Measurements from ENCODE around the gene CFAP107.

The CFAP107 gene

DNA sequence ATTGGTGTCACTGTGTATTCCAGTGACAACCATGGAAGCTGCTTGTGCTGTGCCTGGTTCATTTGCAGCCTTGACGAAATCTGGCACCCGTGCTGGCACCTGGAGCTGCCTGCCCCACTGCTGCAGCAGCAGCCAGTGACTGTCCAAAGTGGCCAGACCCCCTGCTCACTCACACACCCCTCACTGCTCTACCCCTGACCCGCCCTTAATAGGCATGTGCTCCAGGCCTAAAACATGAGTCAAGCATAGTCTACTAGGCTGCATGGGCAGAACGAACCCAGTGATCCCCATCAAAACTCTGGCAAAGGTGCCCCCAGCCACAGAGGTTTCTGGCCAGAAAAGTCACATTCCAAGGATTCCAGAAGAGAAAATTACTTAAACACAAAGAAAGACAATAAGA, 52.9 kb downstream of the CFAP107 start:
- TF ChIP-seq TAF1 (IDR thresholded peaks at IDR 0.05; ENCODE audit: borderline replicate concordance, insufficient read depth, low read length) (no peak), POLR2AphosphoS5 (IDR thresholded peaks at IDR 0.05; ENCODE audit: low read depth, low read length) (no peak), SIN3A (IDR thresholded peaks at IDR 0.05; ENCODE audit: borderline replicate concordance, insufficient read depth, low read length) (no peak), FOXP2 (optimal IDR thresholded peaks at IDR 0.05; ENCODE audit: borderline replicate concordance, extremely low read depth, extremely low read length, insufficient read depth) (no peak)
- TF ChIP-seq, protein P1, sequence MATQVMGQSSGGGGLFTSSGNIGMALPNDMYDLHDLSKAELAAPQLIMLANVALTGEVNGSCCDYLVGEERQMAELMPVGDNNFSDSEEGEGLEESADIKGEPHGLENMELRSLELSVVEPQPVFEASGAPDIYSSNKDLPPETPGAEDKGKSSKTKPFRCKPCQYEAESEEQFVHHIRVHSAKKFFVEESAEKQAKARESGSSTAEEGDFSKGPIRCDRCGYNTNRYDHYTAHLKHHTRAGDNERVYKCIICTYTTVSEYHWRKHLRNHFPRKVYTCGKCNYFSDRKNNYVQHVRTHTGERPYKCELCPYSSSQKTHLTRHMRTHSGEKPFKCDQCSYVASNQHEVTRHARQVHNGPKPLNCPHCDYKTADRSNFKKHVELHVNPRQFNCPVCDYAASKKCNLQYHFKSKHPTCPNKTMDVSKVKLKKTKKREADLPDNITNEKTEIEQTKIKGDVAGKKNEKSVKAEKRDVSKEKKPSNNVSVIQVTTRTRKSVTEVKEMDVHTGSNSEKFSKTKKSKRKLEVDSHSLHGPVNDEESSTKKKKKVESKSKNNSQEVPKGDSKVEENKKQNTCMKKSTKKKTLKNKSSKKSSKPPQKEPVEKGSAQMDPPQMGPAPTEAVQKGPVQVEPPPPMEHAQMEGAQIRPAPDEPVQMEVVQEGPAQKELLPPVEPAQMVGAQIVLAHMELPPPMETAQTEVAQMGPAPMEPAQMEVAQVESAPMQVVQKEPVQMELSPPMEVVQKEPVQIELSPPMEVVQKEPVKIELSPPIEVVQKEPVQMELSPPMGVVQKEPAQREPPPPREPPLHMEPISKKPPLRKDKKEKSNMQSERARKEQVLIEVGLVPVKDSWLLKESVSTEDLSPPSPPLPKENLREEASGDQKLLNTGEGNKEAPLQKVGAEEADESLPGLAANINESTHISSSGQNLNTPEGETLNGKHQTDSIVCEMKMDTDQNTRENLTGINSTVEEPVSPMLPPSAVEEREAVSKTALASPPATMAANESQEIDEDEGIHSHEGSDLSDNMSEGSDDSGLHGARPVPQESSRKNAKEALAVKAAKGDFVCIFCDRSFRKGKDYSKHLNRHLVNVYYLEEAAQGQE (IDR thresholded peaks at IDR 0.05; ENCODE audit: insufficient read depth in 1 of 2, low read depth in 2 of 2, low read length in 2 of 2), result no peak

DNA sequence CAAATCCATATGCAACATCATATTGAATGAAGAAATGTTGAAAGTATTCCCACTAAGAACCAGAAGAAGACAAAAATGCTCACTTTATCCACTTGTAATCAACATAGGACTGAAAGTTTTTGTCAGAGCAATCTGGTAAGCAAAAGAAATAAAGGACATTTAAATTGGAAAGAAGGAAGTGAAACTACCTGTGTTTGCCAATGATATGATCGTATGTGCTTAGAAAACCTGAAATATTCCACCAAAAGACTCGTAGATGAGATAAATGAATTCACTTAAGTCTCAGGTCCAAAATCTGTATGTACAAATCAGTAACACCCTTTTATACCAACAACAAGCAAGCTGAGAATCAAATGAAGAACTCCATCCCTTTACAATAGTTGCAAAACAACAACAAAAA, 53.7 kb downstream of the CFAP107 start:
- TF ChIP-seq TAF1 (IDR thresholded peaks at IDR 0.05; ENCODE audit: borderline replicate concordance, insufficient read depth, low read length) (no peak), SIN3A (IDR thresholded peaks at IDR 0.05; ENCODE audit: borderline replicate concordance, insufficient read depth, low read length) (no peak), POLR2AphosphoS5 (IDR thresholded peaks at IDR 0.05; ENCODE audit: low read depth, low read length) (no peak), FOXP2 (optimal IDR thresholded peaks at IDR 0.05; ENCODE audit: borderline replicate concordance, extremely low read depth, extremely low read length, insufficient read depth) (no peak)
- TF ChIP-seq, protein P1 (IDR thresholded peaks at IDR 0.05; ENCODE audit: insufficient read depth in 1 of 2, low read depth in 2 of 2, low read length in 2 of 2), result no peak

DNA sequence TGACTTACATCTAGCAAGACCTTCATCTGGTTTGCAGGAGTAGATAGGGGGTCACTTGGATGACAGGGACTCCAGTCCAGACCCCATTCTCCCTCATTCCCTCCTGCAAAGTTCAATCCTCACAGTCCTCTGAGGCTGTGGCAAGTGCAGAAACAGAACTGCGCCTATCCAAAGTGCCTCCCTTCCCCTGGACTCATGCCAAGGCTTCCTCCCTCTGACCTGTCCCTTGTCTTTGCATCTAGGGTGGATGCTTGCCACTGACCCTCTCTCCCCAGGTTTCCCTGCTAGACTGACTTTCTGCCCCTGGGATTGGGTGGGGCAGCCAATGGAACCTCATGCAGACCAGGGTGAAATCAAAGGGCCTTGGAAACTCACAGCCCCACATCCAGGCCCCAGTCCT, 63.9 kb downstream of the CFAP107 start:
- TF ChIP-seq FOXP2 (optimal IDR thresholded peaks at IDR 0.05; ENCODE audit: borderline replicate concordance, extremely low read depth, extremely low read length, insufficient read depth) (no peak), TAF1 (IDR thresholded peaks at IDR 0.05; ENCODE audit: borderline replicate concordance, insufficient read depth, low read length) (no peak), POLR2AphosphoS5 (IDR thresholded peaks at IDR 0.05; ENCODE audit: low read depth, low read length) (no peak), SIN3A (IDR thresholded peaks at IDR 0.05; ENCODE audit: borderline replicate concordance, insufficient read depth, low read length) (no peak)
- TF ChIP-seq, protein P1 (IDR thresholded peaks at IDR 0.05; ENCODE audit: insufficient read depth in 1 of 2, low read depth in 2 of 2, low read length in 2 of 2), result no peak

DNA sequence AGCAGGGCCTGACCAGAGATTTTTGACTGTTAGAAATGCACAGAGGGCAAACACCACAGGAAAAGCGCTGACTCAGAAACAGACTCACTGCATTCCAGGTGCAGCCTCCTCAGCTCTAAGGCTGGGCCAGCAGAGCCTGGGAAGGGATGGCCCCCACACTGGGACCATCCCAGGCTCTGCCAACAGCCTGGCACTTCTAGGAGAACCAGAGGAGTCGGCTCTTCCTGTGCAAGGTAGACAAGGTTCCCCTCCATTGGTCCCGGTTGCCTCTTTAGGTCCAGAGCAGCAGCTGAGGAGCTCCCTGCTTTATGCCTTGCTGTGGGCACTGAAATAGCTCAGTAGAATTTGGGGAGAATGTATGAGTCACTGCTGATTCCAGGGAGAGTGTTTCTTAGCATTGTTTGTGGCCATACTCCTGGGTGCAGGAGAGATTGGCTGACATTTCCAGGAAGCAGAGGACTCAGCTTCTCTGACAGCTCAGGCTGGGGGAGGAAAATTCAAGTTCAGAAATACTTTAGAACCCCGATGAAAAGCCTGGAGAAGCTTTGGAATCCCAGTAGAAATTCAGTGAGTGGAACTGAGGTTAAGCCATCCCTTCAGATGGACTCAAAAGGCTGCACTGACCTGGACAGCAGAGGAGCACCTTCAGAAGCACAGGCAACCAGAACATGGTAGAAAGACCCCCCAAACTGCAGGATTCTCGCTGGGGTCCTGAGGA, 64.8 kb downstream of the CFAP107 start:
- TF ChIP-seq, protein P1 (IDR thresholded peaks at IDR 0.05; ENCODE audit: insufficient read depth in 1 of 2, low read depth in 2 of 2, low read length in 2 of 2), result no peak
- TF ChIP-seq POLR2AphosphoS5 (IDR thresholded peaks at IDR 0.05; ENCODE audit: low read depth, low read length) (no peak), TAF1 (IDR thresholded peaks at IDR 0.05; ENCODE audit: borderline replicate concordance, insufficient read depth, low read length) (no peak), FOXP2 (optimal IDR thresholded peaks at IDR 0.05; ENCODE audit: borderline replicate concordance, extremely low read depth, extremely low read length, insufficient read depth) (no peak)
